Breast epithelium (tissue), 3 donors: ENCODE measurements around the gene RIC3.

Source experiments
- POLR2A ChIP-seq: fragments of 450-650 bp; IDR thresholded peaks from one replicate; pipeline ENCODE4 v1.6.1; 2016; ENCODE audit warnings: antibody characterized with exemption, mild to moderate bottlenecking, moderate library complexity
- POLR2AphosphoS5 ChIP-seq, 3 donors: sonication (generic); formaldehyde crosslinking; IDR thresholded peaks; one replicate each; pipeline ENCODE4 v1.6.1; 2017; ENCODE audit warnings: antibody characterized with exemption in 3 of 3
- TF ChIP-seq, protein P1 (sequence below), 3 donors: fragments of 450-650 bp; IDR thresholded peaks; one replicate each; pipeline ENCODE4 v1.5.1; 2016 to 2017; ENCODE audit warnings: antibody characterized with exemption in 3 of 3, mild to moderate bottlenecking in 3 of 3, moderate library complexity in 3 of 3

DNA sequence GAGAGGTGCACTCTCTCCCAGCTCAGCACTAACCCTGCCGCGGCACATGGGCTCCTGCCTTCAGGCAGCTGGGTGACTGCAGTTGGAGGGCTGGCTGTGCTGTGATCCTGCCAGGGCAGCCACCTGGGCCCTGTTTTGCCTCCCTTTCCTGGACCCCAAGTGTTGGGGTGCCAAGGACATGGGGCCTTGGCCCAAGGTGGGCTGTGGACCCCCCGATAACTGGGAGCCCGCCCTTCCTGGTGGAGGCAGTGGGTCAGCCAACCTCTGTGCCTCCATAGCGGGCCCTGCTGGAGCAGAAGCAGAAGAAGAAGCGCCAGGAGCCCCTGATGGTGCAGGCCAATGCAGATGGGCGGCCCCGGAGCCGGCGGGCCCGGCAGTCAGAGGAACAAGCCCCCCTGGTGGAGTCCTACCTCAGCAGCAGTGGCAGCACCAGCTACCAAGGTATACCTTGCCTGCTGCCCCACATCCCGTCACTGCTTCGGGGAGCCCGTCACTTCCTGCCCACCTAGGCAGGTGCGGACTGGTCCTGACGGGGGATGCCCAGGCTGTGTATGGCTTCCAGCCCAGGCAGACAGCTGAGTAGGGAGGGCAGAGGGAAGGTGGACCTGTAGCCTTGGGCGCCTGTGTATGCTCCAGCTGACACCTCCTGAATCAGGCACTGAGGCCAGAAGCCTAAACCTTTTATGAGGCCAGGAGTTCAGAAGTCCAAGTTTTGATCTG, 78.9 kb downstream of the RIC3 start:
- no peak for TF ChIP-seq POLR2AphosphoS5 (IDR thresholded peaks at IDR 0.05)
- TF ChIP-seq, protein P1, sequence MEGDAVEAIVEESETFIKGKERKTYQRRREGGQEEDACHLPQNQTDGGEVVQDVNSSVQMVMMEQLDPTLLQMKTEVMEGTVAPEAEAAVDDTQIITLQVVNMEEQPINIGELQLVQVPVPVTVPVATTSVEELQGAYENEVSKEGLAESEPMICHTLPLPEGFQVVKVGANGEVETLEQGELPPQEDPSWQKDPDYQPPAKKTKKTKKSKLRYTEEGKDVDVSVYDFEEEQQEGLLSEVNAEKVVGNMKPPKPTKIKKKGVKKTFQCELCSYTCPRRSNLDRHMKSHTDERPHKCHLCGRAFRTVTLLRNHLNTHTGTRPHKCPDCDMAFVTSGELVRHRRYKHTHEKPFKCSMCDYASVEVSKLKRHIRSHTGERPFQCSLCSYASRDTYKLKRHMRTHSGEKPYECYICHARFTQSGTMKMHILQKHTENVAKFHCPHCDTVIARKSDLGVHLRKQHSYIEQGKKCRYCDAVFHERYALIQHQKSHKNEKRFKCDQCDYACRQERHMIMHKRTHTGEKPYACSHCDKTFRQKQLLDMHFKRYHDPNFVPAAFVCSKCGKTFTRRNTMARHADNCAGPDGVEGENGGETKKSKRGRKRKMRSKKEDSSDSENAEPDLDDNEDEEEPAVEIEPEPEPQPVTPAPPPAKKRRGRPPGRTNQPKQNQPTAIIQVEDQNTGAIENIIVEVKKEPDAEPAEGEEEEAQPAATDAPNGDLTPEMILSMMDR (IDR thresholded peaks at IDR 0.05) = no peak
- no peak for TF ChIP-seq POLR2A
